Activated naive CD4-positive, alpha-beta T cell treated with anti-CD3 and anti-CD28 coated beads for 36 hours (primary cell): Measurements from ENCODE around the gene FLVCR2. TPM values are rescaled to one million over a fixed set of nuclear protein-coding genes. Genes with fewer than 3 reads are reported as not detected.

Source experiments
- CTCF ChIA-PET: fragments of 350-600 bp; sonication (Branson Sonifier 250); formaldehyde crosslinking; loops from one replicate; lab custom pipeline; 2021; ENCODE audit warnings: antibody characterized with exemption; lab: Charles Lee
- DNase-seq: peaks from one replicate; pipeline ENCODE4 v3.0.0-alpha.2; 2020
- H3K27ac Mint-ChIP-seq: one replicate; pipeline ENCODE4 v1.8.0; 2021; ENCODE audit warnings: mild to moderate bottlenecking, mixed read lengths
- H3K27me3 Mint-ChIP-seq: one replicate; pipeline ENCODE4 v1.8.0; 2021; ENCODE audit warnings: low read depth, mixed read lengths
- H3K36me3 Mint-ChIP-seq: one replicate; pipeline ENCODE4 v1.8.0; 2021; ENCODE audit warnings: low read depth, mixed read lengths
- H3K4me1 Mint-ChIP-seq: one replicate; pipeline ENCODE4 v1.8.0; 2021; ENCODE audit warnings: low read depth, mixed read lengths
- H3K4me3 Mint-ChIP-seq: one replicate; pipeline ENCODE4 v1.8.0; 2021; ENCODE audit warnings: mild to moderate bottlenecking, moderate library complexity, mixed read lengths
- H3K9me3 Mint-ChIP-seq: one replicate; pipeline ENCODE4 v1.8.0; 2021; ENCODE audit warnings: mixed read lengths
- intact Hi-C: fragments of 100-400 bp; cut with micrococcal nuclease; formaldehyde crosslinking; loops from one replicate; pipeline ENCODE4 v1.15.1; 2023
- total RNA-seq, 2 experiments: library from RNA; stranded (reverse); gene quantifications; one replicate each; pipeline ENCODE4 v1.2.3, GENCODE V29; 2021

Gene FLVCR2
- total RNA-seq, 2 experiments from 2014 or later: 5.8 to 10.4 TPM

DNA sequence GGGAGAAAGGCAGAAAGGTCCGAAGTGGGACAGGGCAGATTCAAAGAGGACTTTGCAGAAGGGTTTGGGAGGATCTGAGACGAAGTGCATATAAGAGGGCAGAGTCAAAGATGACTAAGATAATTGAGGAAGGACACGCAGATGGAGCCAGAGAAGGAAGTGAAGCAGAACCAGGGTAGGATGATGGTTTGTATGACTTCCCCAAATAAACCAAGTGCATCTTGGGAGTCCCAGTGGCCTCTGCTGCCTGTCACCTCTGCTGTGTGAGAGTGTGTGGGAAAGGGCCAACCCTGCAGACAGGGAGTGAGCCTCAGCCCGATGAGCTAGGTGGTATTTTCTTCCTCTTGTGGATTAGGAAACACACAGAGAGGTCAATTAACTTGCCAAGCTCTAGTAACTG is 36.8 kb downstream of the FLVCR2 start:
- no peak for DNase-seq
- intact Hi-C loops: no loop called here
- H3K36me3 Mint-ChIP-seq: no peaks in the 10 kb centered on the region
- CTCF ChIA-PET: no interaction called here
- H3K4me3 Mint-ChIP-seq: no peak overlapping the region
- no peaks in the 10 kb centered on the region for H3K4me1 Mint-ChIP-seq
- H3K27ac Mint-ChIP-seq: no peak overlapping the region
- H3K9me3 Mint-ChIP-seq: peaks cover 5% of the 10 kb centered on the region
- no peaks in the 10 kb centered on the region for H3K27me3 Mint-ChIP-seq

DNA sequence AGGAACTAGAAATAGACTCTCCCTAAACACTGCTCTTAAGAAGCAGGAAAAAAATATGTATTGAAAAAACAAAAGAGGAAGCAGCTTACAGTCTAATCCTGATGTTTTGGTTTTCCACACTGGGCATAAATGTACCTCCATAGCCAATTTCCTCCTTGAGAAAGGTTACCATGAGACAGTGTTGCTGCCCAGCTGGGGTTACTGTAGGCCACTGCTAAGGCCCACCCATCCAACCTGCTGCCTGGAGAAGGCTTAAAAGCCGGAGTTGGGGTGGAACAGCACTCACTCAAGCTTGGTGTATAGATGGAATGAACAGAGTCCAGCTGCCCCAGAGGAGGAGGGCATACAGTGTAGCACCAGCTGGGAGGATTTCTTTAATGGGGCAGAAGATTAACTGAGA is 41.1 kb downstream of the FLVCR2 start:
- no peaks in the 10 kb centered on the region for H3K9me3 Mint-ChIP-seq
- H3K27me3 Mint-ChIP-seq: no peaks in the 10 kb centered on the region
- intact Hi-C loops: no loop called here
- no peak overlapping the region for H3K27ac Mint-ChIP-seq
- DNase-seq: no peak
- H3K4me3 Mint-ChIP-seq: no peak overlapping the region
- H3K4me1 Mint-ChIP-seq: no peaks in the 10 kb centered on the region
- H3K36me3 Mint-ChIP-seq: no peaks in the 10 kb centered on the region
- CTCF ChIA-PET: interaction anchor here (4.3 kb wide), 1 partner anchor 42 kb away, joined by 15 read pairs; the partner anchor contains the start of gene FLVCR2

DNA sequence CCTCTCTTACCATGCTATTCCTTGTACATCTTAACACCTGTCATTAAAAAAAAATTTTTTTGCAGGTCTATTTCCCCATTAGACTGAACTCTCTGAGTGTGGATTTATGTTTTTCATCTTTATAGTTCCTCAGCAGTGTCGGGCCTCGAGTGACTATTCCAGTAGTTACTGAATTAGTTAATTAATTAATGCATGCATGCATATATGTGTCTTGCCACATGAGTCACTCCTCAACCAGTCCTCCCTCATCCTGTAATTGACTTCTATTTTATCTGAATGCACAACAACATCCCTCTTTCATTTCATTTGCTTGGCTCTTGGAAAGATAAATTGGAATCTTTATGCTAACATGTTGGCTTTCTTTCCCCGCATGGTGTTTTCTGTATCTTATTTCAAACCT is 46.6 kb downstream of the FLVCR2 start:
- no peak for DNase-seq
- intact Hi-C loops: no loop called here
- Mint-ChIP-seq H3K36me3 (no peaks in the 10 kb centered on the region), H3K9me3 (no peaks in the 10 kb centered on the region), H3K4me3 (no peak overlapping the region), H3K4me1 (no peaks in the 10 kb centered on the region), H3K27ac (no peak overlapping the region), H3K27me3 (no peaks in the 10 kb centered on the region)
- CTCF ChIA-PET: interaction anchor here (1.2 to 1.4 kb wide), 2 partner anchors 29 to 31 kb away, joined by 3 to 5 read pairs; no protein-coding TSS in a partner anchor

DNA sequence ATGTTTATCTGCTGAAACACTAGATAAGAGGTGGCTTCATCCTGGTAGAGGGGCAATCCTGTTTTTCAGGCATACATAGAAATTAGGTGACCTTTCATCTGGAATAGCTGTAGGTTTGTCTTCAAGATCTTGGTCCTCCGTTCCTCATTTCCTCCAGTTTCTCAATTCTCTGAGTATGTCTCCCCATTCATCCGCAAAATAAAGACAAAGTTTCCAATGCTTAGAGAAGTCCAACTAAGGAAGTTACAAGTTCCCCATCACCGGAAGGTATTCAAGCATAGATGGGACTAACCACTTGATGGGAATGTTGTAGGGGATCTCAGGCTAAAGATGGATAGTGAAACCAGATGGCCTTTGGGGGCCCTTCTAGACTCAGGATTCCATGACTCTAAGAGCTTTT is 48.0 kb downstream of the FLVCR2 start:
- CTCF ChIA-PET: no interaction called here
- no peaks in the 10 kb centered on the region for H3K36me3 Mint-ChIP-seq
- DNase-seq: no peak
- H3K27me3 Mint-ChIP-seq: no peaks in the 10 kb centered on the region
- H3K4me3 Mint-ChIP-seq: no peak overlapping the region
- H3K9me3 Mint-ChIP-seq: no peaks in the 10 kb centered on the region
- H3K4me1 Mint-ChIP-seq: no peaks in the 10 kb centered on the region
- H3K27ac Mint-ChIP-seq: no peak overlapping the region
- intact Hi-C loops: no loop called here

GRCh38 chr14:75626863-75627262 is 48.4 kb downstream of the FLVCR2 start:
- Mint-ChIP-seq H3K9me3 (no peaks in the 10 kb centered on the region), H3K27ac (no peak overlapping the region), H3K27me3 (no peaks in the 10 kb centered on the region), H3K4me3 (no peak overlapping the region), H3K36me3 (no peaks in the 10 kb centered on the region), H3K4me1 (no peaks in the 10 kb centered on the region)
- intact Hi-C loops: no loop called here
- no peak for DNase-seq
- CTCF ChIA-PET: interaction anchor here (1.6 kb wide), 1 partner anchor 48 kb away, joined by 4 read pairs; the partner anchor contains the start of gene FLVCR2

GRCh38 chr14:75627406-75627805 is 49.0 kb downstream of the FLVCR2 start:
- no peaks in the 10 kb centered on the region for H3K9me3 Mint-ChIP-seq
- no peak overlapping the region for H3K4me3 Mint-ChIP-seq
- H3K4me1 Mint-ChIP-seq: no peaks in the 10 kb centered on the region
- no peak for DNase-seq
- intact Hi-C loops: no loop called here
- H3K36me3 Mint-ChIP-seq: no peaks in the 10 kb centered on the region
- H3K27ac Mint-ChIP-seq: no peak overlapping the region
- CTCF ChIA-PET: interaction anchor here (1.2 to 1.6 kb wide), 2 partner anchors 26 to 49 kb away, joined by 3 to 4 read pairs; partner anchors contain the start of gene FLVCR2
- no peaks in the 10 kb centered on the region for H3K27me3 Mint-ChIP-seq

DNA sequence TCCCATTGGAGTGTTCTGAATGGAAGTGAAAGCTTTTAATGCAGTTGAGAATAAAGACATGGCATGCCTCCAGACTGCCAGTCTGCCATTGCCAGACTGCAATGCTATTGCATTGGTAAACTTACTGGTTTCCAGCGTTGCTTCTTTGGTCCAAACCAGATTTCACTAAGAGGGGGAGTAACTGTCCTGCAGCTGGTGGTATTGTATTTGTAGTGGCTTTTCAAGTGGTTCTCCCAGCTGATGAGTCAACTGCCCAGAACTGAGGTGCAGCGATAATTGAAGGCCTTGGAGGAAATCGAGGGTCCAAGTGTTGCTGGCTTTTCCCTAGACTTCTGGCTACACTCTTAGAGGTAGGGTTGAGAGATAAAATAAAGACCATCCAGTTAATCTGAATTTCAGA is 50.4 kb downstream of the FLVCR2 start:
- H3K4me1 Mint-ChIP-seq: no peaks in the 10 kb centered on the region
- DNase-seq: no peak
- no peak overlapping the region for H3K27ac Mint-ChIP-seq
- H3K36me3 Mint-ChIP-seq: no peaks in the 10 kb centered on the region
- no peaks in the 10 kb centered on the region for H3K27me3 Mint-ChIP-seq
- no peak overlapping the region for H3K4me3 Mint-ChIP-seq
- H3K9me3 Mint-ChIP-seq: no peaks in the 10 kb centered on the region
- intact Hi-C loops: no loop called here
- CTCF ChIA-PET: interaction anchor here (1.7 kb wide), 1 partner anchor 52 kb away, joined by 6 read pairs; no protein-coding TSS in a partner anchor

- no peaks in the 10 kb centered on the region for H3K9me3 Mint-ChIP-seq
- H3K36me3 Mint-ChIP-seq: no peaks in the 10 kb centered on the region
- CTCF ChIA-PET: no interaction called here
- intact Hi-C loops: no loop called here
- H3K27ac Mint-ChIP-seq: no peak overlapping the region
- no peaks in the 10 kb centered on the region for H3K4me1 Mint-ChIP-seq
- DNase-seq: no peak
- H3K27me3 Mint-ChIP-seq: no peaks in the 10 kb centered on the region
- H3K4me3 Mint-ChIP-seq: no peak overlapping the region
Observed at GRCh38 chr14:75630695-75631452, 52.5 kb downstream of the FLVCR2 start.

DNA sequence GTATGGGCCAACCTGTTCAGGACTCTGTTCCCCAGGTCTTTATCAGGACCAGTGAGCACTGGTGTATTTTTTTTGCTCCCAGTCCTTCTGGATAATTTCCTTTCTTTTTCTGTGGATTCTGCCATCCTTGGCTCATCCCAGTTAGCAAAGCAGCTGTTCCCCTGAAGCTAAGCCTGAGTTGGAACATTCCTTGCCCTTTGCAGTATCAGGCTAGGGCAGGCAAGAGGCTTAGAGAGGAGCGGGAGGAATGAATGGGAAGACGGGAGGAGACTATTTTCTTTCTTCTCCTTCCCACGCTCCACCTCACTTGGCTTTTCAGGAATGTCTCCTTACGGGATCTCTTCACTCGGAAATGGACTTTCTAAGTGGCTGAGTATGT is 53.0 kb downstream of the FLVCR2 start:
- no peaks in the 10 kb centered on the region for H3K27me3 Mint-ChIP-seq
- CTCF ChIA-PET: no interaction called here
- no peak overlapping the region for H3K4me3 Mint-ChIP-seq
- DNase-seq: no peak
- intact Hi-C loops: no loop called here
- no peaks in the 10 kb centered on the region for H3K9me3 Mint-ChIP-seq
- no peaks in the 10 kb centered on the region for H3K4me1 Mint-ChIP-seq
- no peak overlapping the region for H3K27ac Mint-ChIP-seq
- H3K36me3 Mint-ChIP-seq: no peaks in the 10 kb centered on the region

- intact Hi-C loops: no loop called here
- no peak for DNase-seq
- Mint-ChIP-seq H3K36me3 (no peaks in the 10 kb centered on the region), H3K4me3 (no peak overlapping the region), H3K9me3 (no peaks in the 10 kb centered on the region), H3K27me3 (no peaks in the 10 kb centered on the region), H3K27ac (no peak overlapping the region), H3K4me1 (no peaks in the 10 kb centered on the region)
- CTCF ChIA-PET: interaction anchor here (0.6 kb wide), 1 partner anchor 18 kb away, joined by 3 read pairs; no protein-coding TSS in a partner anchor
Observed at GRCh38 chr14:75634848-75635247, 56.4 kb downstream of the FLVCR2 start.

DNA sequence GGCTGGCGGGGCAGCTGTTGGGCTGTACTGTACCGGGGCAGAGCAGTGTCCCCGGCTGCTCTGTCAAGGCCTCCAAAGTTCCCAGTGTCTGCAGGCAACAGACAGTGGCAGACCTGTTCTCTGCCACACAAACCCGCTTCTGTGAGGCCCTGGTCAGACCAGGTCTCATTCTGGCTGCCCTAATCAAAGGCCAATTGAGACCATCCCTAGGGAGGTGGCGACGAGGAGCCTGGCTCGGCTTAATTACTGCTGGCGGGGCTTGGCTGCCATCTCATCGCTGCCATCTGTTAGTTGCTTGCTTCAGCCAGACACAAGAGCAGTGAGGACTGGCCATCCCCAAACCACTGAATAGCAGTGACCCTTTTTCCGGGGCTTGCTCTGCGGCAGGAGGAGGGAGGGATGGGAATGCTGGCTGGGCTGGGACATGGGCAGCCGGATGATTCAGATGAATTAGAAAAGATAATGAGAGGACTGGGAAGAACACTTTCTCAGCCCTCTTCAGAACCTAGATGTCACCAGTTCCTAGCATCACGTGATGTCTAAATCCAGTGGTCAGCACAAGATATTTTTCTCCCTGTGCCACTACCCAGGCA is 57.8 kb downstream of the FLVCR2 start:
- intact Hi-C loops: no loop called here
- Mint-ChIP-seq H3K9me3 (no peaks in the 10 kb centered on the region), H3K36me3 (no peaks in the 10 kb centered on the region), H3K4me1 (no peaks in the 10 kb centered on the region), H3K4me3 (no peak overlapping the region), H3K27ac (no peak overlapping the region), H3K27me3 (no peaks in the 10 kb centered on the region)
- CTCF ChIA-PET: interaction anchor here (0.6 to 1.2 kb wide), 4 partner anchors 17 to 270 kb away, joined by 3 to 4 read pairs (median 3); no protein-coding TSS in a partner anchor
- DNase-seq: no peak

GRCh38 chr14:75640876-75641275 is 62.5 kb downstream of the FLVCR2 start:
- no peak overlapping the region for H3K4me3 Mint-ChIP-seq
- intact Hi-C loops: no loop called here
- no peaks in the 10 kb centered on the region for H3K27me3 Mint-ChIP-seq
- DNase-seq: no peak
- H3K4me1 Mint-ChIP-seq: no peaks in the 10 kb centered on the region
- H3K9me3 Mint-ChIP-seq: no peaks in the 10 kb centered on the region
- CTCF ChIA-PET: interaction anchor here (1.0 to 2.3 kb wide), 2 partner anchors 14 to 63 kb away, joined by 4 to 11 read pairs; no protein-coding TSS in a partner anchor
- no peaks in the 10 kb centered on the region for H3K36me3 Mint-ChIP-seq
- H3K27ac Mint-ChIP-seq: no peak overlapping the region
